Skeletal muscle tissue (tissue), 4 donors: ENCODE measurements around the gene ATP10A. TPM values are rescaled to one million over a fixed set of nuclear protein-coding genes. Genes with fewer than 3 reads are reported as not detected.

Source experiments
- H3K27ac ChIP-seq: one replicate; pipeline ENCODE4 v1.7.0; 2013; ENCODE audit warnings: mild to moderate bottlenecking, low read depth, low read length, inconsistent platforms
- H3K27me3 ChIP-seq, 3 donors: one replicate each; pipeline ENCODE4 v1.7.0; 2013; ENCODE audit warnings: low read length in 3 of 3; ENCODE audit not compliant: control insufficient read depth in 3 of 3, insufficient read depth in 3 of 3
- H3K36me3 ChIP-seq, 3 donors: one replicate each; pipeline ENCODE4 v1.7.0; 2013; ENCODE audit warnings: low read length in 3 of 3; ENCODE audit not compliant: control insufficient read depth in 3 of 3, insufficient read depth in 3 of 3
- H3K4me1 ChIP-seq, 3 donors: one replicate each; pipeline ENCODE4 v1.7.0; 2013; ENCODE audit warnings: low read length in 3 of 3, mild to moderate bottlenecking in 3 of 3; ENCODE audit not compliant: control insufficient read depth in 3 of 3, insufficient read depth in 3 of 3
- H3K4me3 ChIP-seq, 3 donors: one replicate each; pipeline ENCODE4 v1.7.0; 2013; ENCODE audit warnings: low read length in 3 of 3
- H3K9ac ChIP-seq, 3 donors: one replicate each; pipeline ENCODE4 v1.7.0; 2013; ENCODE audit warnings: low read length in 3 of 3, mild to moderate bottlenecking in 3 of 3, moderate library complexity in 2 of 3, low read depth in 1 of 3
- H3K9me3 ChIP-seq, 3 donors: one replicate each; pipeline ENCODE4 v1.7.0; 2013; ENCODE audit warnings: low read length in 3 of 3; ENCODE audit not compliant: control insufficient read depth in 3 of 3
- total RNA-seq: library from RNA; depleted of rRNA; stranded (reverse); fragments of >200 nt; gene quantifications from one replicate; pipeline ENCODE4 v1.2.3, GENCODE V29; 2014
- donor health status: Osteomylitis.

The ATP10A gene
- total RNA-seq, 1 donor from 2014 or later, result 7.8 TPM

- peaks cover 10 to 18% (median 14%) of the 10 kb centered on the region in 3 donors for H3K4me1 ChIP-seq
These were observed 63.0 kb downstream of the ATP10A start for GRCh38 chr15:25799906-25800700.

GRCh38 chr15:25797936-25798901 lies 64.9 kb downstream of the ATP10A start:
- Histone ChIP-seq H3K9me3 (no peaks in the 10 kb centered on the region), H3K36me3 (no peaks in the 10 kb centered on the region), H3K4me1 (peaks cover 13 to 18% (median 14%) of the 10 kb centered on the region in 3 donors), H3K27ac (no peak overlapping the region), H3K27me3 (peaks cover 0 to 7% (median 4%) of the 10 kb centered on the region in 3 donors), H3K4me3 (no peak overlapping the region), H3K9ac (peak overlapping the region in 1 of 3 donors; percentile 8)

More at GRCh38 chr15:25799906-25800700, 63.0 kb downstream of the ATP10A start:
- peaks cover 0 to 7% (median 4%) of the 10 kb centered on the region in 3 donors for H3K27me3 ChIP-seq
- H3K36me3 ChIP-seq, result no peaks in the 10 kb centered on the region
- H3K9ac ChIP-seq, result no peak overlapping the region
- no peak overlapping the region for H3K27ac ChIP-seq
- H3K9me3 ChIP-seq, result no peaks in the 10 kb centered on the region
- H3K4me3 ChIP-seq, result no peak overlapping the region

- Histone ChIP-seq H3K36me3 (no peaks in the 10 kb centered on the region), H3K27ac (no peak overlapping the region), H3K9me3 (no peaks in the 10 kb centered on the region), H3K4me1 (peaks cover 13 to 18% (median 14%) of the 10 kb centered on the region in 3 donors), H3K9ac (no peak overlapping the region), H3K4me3 (no peak overlapping the region), H3K27me3 (peaks cover 0 to 5% (median 4%) of the 10 kb centered on the region in 3 donors)
These were observed 65.6 kb downstream of the ATP10A start for GRCh38 chr15:25797511-25797935.

GRCh38 chr15:25797035-25797434 lies 66.1 kb downstream of the ATP10A start:
- Histone ChIP-seq H3K4me1 (peaks cover 13 to 15% (median 14%) of the 10 kb centered on the region in 3 donors), H3K27me3 (peaks cover 0 to 4% (median 3%) of the 10 kb centered on the region in 3 donors), H3K9ac (no peak overlapping the region), H3K36me3 (no peaks in the 10 kb centered on the region), H3K27ac (no peak overlapping the region), H3K9me3 (no peaks in the 10 kb centered on the region), H3K4me3 (no peak overlapping the region)

- Histone ChIP-seq H3K27ac (no peak overlapping the region), H3K36me3 (no peaks in the 10 kb centered on the region), H3K9me3 (no peaks in the 10 kb centered on the region), H3K27me3 (peaks cover 0 to 3% (median 0%) of the 10 kb centered on the region in 3 donors), H3K4me1 (peaks cover 13 to 15% (median 14%) of the 10 kb centered on the region in 3 donors), H3K9ac (no peak overlapping the region), H3K4me3 (no peak overlapping the region)
These were observed 66.7 kb downstream of the ATP10A start for GRCh38 chr15:25796395-25796794.

GRCh38 chr15:25795712-25796111 lies 67.4 kb downstream of the ATP10A start:
- Histone ChIP-seq H3K4me3 (no peak overlapping the region), H3K27me3 (no peaks in the 10 kb centered on the region), H3K27ac (no peak overlapping the region), H3K9ac (no peak overlapping the region), H3K36me3 (no peaks in the 10 kb centered on the region), H3K9me3 (no peaks in the 10 kb centered on the region), H3K4me1 (peaks cover 13 to 14% (median 13%) of the 10 kb centered on the region in 3 donors)

- Histone ChIP-seq H3K4me3 (no peak overlapping the region), H3K4me1 (peaks cover 13 to 14% (median 13%) of the 10 kb centered on the region in 3 donors), H3K27me3 (no peaks in the 10 kb centered on the region), H3K27ac (no peak overlapping the region), H3K9me3 (no peaks in the 10 kb centered on the region), H3K9ac (no peak overlapping the region), H3K36me3 (no peaks in the 10 kb centered on the region)
These were observed 68.1 kb downstream of the ATP10A start for GRCh38 chr15:25795061-25795460.

- Histone ChIP-seq H3K4me1 (peaks cover 12 to 20% (median 14%) of the 10 kb centered on the region in 3 donors), H3K27ac (no peak overlapping the region), H3K9ac (no peak overlapping the region), H3K4me3 (no peak overlapping the region), H3K36me3 (no peaks in the 10 kb centered on the region), H3K9me3 (no peaks in the 10 kb centered on the region), H3K27me3 (no peaks in the 10 kb centered on the region)
These were observed 69.6 kb downstream of the ATP10A start for GRCh38 chr15:25793354-25794050.

GRCh38 chr15:25792128-25792527 lies 71.0 kb downstream of the ATP10A start:
- Histone ChIP-seq H3K27me3 (no peaks in the 10 kb centered on the region), H3K36me3 (no peaks in the 10 kb centered on the region), H3K9ac (no peak overlapping the region), H3K4me1 (peaks cover 7 to 21% (median 14%) of the 10 kb centered on the region in 3 donors), H3K27ac (no peak overlapping the region), H3K9me3 (no peaks in the 10 kb centered on the region), H3K4me3 (no peak overlapping the region)
